Stimulated activated CD8-positive, alpha-beta memory T cell treated with anti-CD3 and anti-CD28 coated beads, Interleukin-4, amount 100 ng/mL, for 1 hour (primary cell): ENCODE measurements around the gene CPLX1.
"Not testable (repeated sequence)": the region's sequence is repeated elsewhere in the genome, so short reads cannot be mapped to it uniquely, and the experiment has no call there.

Source experiments
- DNase-seq, 2 donors: peaks; one replicate each; pipeline ENCODE4 v3.0.0-alpha.2; 2020; ENCODE audit warnings: low read depth in 2 of 2, low spot score in 1 of 2

CPLX1 gene

GRCh38 chr4:821181-821591, 4.7 kb downstream of the CPLX1 start:
- DNase-seq: no peak

GRCh38 chr4:820230-821172, 5.4 kb downstream of the CPLX1 start:
- DNase-seq: no peak

GRCh38 chr4:819401-820229, 6.3 kb downstream of the CPLX1 start:
- DNase-seq: no peak

DNA sequence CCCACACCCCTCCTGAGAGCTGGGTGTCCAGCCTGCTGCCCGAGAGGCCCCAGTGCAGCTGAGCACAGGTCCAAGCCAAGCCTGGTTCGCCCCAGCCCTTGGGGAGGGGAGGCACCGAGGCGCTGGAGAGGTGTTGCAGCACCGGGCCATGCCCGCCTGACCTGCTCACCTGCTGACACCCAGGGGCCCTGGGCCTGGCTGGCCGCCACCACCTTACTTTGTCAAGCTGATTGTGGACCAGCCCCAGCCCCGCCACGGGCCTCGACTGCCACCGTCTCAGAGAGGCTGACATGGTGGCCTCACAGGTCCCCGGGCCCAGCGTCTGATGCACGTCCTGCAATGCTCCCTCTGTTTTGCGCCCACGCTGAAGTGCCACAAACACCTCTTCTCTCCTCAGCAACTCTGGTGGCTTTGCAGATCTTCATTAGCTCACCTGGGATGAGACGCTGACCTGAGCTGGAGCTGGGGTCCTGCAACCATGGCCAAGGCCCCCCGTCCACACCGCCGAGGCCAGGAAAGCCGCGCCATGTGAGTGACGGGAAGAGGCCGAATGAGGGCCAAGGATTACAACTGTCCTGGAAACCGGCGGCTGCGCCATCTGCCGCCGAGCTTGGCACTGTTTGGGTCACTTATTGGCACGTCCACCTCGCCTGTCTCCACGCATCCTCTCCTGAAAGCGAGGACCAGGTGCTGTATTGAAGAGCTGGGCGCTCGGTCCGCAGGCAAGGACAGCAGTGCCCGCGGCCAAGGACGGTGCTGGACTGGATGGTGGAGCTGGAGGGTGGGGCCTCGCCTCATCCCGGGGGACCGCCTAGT, 7.6 kb downstream of the CPLX1 start:
- no peak for DNase-seq

GRCh38 chr4:815464-816146, 10.3 kb downstream of the CPLX1 start:
- DNase-seq: no peak

DNA sequence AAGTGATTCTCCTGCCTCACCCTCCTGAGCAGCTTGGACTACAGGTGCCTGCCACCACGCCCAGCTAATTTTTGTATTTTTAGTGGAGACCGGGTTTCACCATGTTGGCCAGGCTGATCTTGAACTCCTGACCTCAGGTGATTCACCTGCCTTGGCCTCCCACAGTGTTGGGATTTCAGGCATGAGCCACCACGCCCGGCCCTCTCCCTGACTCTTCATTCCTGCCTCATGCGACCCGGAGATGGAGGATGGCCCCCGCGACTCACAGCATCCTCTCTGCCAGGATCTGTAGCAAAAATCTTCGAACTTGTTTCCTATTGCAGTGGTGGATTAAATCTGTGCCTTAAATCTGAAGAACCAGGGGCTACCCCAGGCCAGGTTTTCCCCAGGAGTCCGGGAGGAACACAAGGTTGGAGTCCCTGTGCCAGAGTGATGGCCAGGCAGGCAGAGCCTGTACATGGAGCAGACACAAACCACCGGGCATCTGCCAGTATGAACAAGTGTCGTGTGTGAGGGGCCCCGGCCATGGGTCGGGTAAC, 11.5 kb downstream of the CPLX1 start:
- DNase-seq: no peak

DNA sequence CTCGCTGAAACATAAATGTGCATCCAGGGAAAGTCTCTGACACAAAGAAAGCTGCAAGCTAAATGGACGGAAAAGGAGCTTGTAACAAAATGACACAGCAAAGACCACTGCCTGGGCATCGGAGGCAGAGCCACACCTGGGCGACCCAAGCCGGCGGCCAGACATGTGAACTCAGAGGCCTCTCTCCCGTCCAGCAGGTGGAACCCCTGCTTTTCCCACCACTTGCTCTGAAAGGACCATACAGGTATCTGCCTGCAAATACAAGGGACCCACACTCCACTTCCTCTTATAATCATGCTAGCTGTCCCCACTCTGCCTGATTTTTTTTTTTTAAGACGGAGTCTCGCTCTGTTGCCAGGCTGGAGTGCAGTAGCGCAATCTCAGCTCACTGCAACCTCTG, 12.0 kb downstream of the CPLX1 start:
- no peak for DNase-seq

- DNase-seq: no peak
Measured at GRCh38 chr4:808860-809570, 16.9 kb downstream of the CPLX1 start.

GRCh38 chr4:807792-808191, 18.1 kb downstream of the CPLX1 start:
- no peak for DNase-seq

- DNase-seq: not testable (repeated sequence)
Measured at GRCh38 chr4:806979-807378, 18.9 kb downstream of the CPLX1 start.

- DNase-seq: no peak
Measured at GRCh38 chr4:804804-805203, 21.1 kb downstream of the CPLX1 start.

- no peak for DNase-seq
Measured at GRCh38 chr4:803884-804283, 22.0 kb downstream of the CPLX1 start.

DNA sequence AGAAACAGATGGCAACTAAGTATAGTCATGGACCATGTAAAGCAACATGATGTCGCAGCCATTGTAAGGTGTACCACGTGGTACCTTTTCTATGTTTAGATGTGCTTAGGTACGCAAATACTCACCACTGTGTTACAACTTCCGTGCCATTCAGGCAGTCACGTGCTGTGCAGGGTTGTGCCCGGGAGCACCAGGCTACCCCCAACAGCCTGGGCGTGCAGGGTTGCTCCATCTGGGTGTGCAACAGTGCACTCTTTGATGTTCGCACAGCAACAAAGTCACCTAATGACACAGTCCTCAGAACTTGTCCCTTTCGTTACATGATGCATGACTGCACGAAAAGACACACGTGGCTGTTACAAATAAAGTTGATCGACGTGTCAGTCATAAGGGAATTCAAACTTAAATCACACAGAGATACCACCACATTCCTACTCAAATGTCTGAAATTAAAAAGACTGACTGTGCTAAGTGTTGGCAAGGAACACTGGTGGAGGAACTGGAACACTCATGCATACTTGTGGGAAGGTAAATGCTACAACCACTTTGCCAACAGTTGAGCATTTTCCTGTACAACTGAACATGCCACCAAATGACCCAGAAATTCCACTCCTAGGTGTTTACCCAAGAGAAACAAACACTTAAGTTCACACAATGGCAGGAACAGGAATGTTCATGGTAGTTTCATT, 24.3 kb downstream of the CPLX1 start:
- no peak for DNase-seq

GRCh38 chr4:797066-797465, 28.9 kb downstream of the CPLX1 start:
- no peak for DNase-seq

DNA sequence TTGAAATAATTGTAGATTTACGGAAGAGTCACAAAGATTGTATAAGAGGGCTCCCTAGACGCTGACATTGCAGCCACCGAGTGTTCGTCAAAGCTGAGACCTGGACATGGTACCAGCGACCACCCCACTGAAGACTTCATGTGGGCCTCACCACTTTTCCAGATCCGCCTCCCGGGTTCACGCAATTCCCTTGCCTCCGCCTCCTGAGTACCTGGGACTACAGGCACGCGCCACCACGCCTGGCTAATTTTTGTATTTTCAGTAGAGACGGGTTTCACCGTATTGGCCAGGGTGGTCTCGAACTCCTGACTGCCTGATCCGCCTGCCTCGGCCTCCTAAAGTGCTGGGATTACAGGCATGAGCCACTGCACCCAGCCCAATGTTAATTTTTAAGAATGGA, 29.7 kb downstream of the CPLX1 start:
- no peak for DNase-seq

DNA sequence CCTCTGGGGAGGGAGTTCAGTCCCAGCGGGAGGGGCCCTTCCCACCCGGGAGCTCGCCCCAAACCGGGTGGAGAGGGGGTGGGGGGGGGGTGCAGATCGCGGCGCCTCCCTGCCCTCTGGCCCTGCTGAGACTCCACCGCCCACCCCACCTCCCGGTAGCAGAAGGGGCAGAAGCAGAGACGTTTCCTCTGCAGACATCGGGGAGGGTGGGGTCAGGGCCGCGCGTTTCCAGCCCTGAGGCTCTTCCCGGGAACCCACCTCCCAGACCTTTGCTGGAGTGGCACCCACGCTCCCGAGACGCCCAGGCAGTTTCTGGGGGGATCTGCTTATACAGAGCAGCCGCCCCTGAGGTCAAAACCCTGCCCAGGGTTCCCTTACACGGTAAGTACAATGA, 30.2 kb downstream of the CPLX1 start:
- DNase-seq: no peak

DNA sequence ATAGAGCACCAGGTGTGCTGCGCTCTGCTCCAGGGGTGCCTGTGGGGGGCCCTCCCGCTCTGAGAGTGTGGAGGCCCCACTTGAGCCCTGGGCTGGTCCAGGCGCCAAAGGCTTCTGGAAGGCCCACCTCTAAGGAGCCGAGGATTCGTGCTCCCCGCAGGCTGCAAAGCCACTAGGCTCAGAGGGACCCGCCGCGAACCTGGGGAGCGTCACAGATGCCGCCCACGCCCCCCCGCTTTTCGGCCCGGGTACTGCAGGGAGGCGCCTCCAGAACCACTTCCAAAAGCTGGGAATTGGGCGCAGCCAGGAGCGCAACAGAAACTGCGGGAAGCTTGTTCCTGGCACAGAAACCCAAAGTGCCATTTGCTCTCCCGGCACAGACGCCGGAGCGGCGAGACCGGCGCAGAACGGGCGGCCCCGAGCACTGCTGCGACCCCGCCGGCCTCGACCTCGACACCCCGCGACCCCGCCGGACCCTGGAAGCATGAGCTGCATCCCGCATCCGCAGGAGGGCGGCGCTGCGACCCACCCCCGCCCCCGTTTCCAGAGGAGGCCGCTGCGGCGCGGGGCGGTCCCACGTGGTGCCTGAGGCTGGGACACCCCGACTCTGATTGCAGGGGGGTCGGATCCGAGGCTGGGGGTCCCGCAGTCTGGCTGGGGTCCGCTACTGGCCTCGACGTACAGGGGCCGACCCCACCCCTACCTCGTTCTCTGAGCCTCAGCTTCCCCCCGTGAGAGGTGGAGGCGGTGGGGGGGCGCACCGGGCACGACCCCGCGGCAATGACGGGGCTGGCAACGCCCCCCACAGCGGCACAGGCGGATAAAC, 30.8 kb downstream of the CPLX1 start:
- no peak for DNase-seq

DNA sequence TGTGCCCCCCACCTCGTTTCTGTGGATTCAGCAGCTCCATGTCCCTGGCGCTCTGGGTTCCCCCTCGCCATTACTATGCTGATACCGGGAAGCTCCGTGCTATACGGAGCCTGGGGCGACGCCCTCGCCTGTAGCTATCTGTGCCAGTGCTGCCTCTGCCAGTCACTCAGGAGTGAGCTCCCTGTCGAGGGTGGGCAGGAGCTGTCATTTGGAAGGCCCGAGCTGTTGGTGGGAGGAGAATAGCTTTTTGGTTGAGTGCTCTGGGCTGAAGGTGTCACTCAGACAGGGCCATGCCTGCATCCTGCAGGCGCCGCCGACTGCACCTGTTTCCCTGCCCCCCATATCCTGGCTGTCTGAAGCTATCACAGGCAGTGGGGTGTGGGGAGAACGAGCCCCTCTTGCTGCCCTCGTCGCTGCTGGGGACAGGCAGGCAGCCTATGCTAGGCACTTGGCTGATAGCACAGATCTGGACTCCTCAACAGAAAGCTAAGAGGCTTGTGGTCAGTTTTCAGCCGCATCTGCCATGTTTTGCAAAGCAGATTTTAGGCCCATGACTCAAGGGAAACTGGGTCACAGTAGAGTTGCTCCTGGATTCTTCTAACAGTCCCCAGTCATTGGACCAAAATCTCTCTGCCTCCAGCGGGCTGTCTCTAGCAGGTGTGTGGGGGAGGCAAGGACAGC, 31.8 kb downstream of the CPLX1 start:
- no peak for DNase-seq
